NCI-H526 (cell line): ENCODE results near the gene OR5B2.
"Not testable (repeated sequence)": the region's sequence is repeated elsewhere in the genome, so short reads cannot be mapped to it uniquely, and the experiment has no call there.

ENCODE experiments used
- DNase-seq, 2 experiments: peaks; one replicate each; lab custom pipeline; 2025; lab: John Stamatoyannopoulos, UW

The OR5B2 gene

DNA sequence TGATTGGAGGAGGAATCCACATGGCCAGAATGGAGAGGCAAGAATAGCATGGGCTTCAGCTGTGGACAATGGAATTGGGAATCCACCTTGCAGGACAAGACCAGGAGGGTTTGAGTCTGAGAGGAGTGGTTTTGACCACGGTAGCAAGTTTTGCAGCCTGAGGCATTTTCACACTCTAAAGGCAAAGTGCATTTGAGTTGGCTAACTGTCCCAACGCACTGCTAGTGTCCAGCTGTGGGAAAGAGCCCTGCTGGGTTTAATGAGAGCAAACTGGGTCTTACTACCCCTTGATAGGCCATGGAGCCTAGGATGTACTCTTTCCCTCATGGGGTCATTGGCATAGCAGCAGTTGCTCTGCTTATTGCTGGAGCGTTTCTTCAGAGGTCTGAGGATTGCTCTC is at the start of gene OR5B2:
Gene OR5B2, minus strand, starts transcription at position 101 of the 400 bp plus-strand sequence. CDS start 4,860 bp downstream, outside the sequence.
- no peak for DNase-seq

DNA sequence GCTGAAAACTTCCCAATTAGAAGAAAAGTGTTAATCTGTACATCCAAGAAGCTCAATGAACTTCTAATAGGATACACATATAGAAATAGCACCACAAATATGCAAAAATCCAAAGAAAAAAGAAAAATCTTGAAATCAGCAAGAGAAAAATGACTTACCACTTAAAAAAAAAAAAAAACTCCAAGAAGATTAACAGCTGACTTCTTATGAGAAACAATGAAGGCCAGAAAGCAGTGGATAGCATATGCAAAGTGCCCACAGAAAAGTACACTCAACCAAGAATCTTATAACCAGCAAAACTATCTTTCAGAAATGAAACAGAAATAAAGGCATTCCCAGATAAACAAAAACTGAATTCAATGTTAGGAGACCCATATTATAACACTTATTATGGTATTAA is 44.0 kb upstream of the OR5B2 start:
- DNase-seq: no peak

DNA sequence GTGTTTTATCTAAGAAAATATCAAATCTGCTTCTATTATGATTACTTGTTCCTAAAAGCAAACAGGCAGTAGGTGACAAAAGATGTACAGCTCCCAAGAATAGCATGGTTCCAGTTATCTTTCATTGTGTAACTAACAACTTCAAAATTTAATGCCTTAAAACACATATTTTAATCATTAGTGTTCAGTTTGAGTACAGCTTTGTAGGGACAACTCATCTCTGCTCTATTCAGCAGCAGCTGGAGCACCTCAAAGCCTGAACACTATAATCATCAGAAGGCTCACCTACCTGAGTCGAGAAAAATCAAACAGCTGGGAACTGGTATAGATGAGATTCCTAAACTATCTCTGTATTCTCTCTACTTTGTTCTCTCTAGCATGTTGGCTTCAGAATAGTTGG is 38.4 kb upstream of the OR5B2 start:
- DNase-seq: no peak

DNA sequence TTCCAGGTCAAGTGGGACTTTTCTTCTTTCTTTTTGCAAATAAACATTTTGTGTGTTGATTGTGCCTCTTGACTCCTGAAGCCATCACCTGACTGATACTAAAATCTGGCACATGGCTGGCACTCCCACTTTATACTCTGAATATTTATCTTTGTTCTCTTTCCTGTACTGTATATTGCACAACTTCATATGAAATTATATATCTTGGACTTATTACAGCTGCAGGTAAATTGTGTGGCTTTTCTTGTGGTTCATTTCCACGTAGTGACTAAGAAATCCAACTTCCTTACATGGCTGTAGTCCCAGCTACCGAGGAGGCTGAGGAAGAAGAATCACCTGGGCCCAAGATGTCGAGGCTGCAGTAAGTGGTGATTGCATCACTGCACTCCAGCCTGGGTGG is 37.8 kb upstream of the OR5B2 start:
- DNase-seq: no peak

DNA sequence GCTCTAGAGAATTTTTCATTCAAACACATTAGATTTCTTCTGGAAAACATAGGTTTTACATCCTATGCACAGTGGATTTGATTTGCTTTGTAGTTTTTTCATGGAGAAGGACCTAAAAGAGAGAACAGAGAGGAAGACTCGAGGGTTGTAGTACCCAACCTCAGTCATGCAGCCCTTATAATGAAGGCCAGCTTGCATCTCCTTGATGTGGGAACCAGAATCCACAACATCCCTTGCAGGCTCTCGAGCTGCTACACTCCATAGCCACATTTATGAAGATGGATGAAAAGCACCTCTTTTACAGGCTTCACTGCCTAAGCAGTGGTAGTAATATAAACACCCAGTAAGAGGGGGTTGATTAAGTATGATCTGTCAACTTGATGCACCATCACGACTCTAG is 23.7 kb upstream of the OR5B2 start:
- DNase-seq: no peak

DNA sequence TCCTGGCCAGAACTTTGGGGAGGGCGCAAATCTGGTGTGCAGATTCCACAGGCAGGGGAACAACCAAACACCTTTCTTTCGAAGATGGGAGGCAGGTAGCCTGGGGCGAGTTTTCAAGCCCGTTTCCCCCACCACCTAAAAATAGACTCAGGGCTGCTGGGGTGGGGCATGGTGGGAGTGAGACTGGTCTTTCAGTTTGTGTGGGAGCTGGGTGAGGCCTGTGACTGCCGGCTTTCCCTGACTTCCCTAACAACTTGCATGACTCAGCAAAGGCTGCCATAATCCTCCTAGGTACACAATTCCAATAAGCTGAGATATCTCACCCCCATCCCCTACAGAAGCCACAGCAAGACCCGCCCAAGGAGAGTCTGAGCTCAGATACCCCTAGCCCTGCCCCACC is 18.4 kb upstream of the OR5B2 start:
- DNase-seq: no peak

DNA sequence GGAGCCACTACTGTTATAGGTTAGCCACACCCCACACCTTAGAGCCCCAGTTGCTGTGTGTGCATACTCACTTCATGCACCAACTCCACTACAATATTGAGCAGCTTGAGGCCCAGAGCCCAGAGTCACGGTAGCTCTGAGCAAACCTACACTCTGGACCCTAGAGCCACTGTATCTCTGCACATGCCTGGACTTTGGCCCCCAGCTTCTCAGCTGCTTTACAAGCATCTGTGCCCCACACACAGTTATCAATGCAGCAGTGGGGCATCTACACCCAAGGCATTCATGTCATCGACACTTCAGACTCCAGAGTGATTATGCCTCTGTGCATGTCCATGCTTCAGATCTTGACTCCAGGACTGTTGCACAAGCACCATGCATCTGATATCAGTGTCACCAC is 16.4 kb upstream of the OR5B2 start:
- no peak for DNase-seq

DNA sequence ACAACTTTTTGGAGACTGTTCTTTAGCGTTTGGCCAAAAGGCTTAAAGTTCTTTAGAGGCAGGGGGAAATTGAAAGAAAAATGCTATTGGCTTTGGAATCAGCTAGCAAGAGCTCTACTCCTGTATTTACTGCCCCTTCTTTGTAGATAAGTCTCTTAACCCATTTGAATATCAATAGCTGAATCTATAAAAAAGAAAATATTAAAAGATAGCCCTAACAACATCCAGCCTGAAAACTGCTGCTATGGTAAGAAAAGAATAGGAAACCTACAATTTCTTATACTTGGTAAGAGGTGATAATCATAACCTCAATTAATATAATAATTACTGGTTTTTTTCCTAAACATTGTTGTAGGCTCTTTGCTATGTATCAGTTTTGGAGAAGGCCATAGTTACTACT is 14.2 kb upstream of the OR5B2 start, which contains the start of gene OR5B12:
Gene OR5B12, minus strand, starts transcription at position 101 of the 400 bp plus-strand sequence. CDS start 2,085 bp downstream, outside the sequence.
- DNase-seq: no peak

DNA sequence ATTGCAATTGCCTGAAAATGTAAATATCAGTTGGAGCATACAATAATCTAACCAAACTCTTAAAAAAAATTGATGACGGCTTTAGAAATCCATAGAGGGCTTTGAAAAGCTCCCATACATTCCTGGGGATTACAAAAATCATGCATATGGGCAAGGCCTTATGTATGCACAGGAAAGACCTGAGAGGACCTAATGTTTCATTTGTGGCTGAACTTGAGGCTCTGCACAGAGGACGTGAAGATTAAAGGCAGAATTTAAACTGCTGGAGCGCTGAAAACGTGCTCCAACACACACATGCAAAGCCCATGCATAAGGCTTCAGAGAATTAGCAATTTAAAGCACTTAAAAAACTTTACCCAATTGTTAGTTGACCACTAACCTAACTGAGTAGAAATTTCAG is 10.6 kb upstream of the OR5B2 start:
- no peak for DNase-seq

DNA sequence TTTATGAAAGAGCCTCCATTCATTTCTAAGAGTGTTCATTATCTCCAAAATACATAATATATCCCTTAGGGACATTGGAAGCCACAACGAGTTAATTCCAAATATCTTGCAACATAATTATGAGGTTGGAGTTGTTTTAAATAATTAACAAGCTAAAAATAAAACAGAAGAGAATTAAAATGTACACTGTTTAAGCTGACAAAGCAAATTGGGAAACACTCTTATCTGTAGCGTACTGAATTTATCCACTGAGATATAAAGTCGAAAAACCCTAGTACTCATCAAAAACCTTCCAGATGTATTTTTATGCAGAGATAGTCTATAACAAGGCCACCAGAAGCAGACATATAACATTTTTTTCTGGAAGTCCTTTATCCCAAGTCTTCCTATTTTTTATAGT is 6.3 kb upstream of the OR5B2 start:
- no peak for DNase-seq

DNA sequence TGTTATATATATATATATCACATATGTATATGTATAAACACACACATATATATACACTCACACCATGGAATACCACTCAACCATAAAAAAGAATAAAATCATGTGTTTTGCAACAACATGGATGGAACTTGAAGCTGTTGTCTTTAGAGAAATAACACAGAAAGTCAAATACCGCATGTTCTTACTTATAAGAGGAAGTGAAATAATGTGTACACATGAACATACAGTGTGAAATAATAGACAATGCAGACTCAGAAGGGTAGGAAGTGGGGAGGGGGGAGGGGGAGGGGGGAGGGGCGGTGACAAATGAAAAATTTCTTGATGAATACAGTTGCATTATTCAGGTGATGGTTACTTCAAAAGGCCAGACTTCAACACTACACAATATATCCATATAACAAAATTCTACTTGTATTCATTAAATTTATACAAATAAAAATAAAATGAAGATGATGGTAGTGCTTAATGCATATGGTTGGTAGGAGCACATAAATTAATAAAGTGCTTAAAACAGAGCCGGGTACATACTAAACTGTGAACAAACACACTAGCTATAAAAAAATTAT is 5.8 kb upstream of the OR5B2 start:
- DNase-seq: no peak

DNA sequence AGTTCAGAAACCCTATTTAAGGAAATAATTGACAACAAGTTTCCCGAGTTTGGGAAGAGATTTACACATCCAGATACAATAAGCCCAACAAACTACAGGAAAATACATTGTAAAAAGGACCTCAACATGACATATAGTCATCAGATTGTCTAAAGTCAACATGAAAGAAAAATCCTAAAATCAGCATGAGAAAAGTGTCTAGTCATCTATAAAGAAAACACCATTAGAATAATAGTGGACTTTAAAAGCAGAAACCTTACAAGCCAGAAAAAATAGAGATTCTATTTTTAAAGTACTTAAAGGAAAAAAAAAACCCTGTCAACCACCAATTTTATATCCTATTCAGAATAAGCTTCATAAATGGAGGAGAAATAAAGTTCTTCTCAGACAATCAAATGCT is 1.4 kb upstream of the OR5B2 start:
- no peak for DNase-seq

DNA sequence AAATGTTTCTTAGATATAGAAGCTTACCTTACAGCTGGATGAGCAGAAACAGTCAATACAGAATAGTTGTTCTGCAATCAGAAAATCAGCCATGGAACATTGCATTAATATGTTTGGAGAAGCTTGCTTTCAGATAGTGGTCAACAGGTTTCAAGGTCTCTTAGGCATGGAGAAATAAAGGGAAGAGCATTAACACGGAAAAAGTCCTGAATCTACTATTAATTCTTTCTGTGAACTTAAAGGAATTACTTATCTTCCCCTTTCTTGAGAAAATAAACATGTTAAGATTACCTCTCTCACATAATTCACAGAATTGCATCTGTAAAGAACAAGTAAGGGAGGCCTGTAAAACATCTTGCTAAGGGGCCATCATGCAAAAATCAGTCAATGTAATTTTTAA is 21.1 kb downstream of the OR5B2 start, which contains the start of gene OR5B3:
Gene OR5B3, minus strand, starts transcription at position 101 of the 400 bp plus-strand sequence. CDS start 3,465 bp downstream, outside the sequence.
- DNase-seq: no peak

DNA sequence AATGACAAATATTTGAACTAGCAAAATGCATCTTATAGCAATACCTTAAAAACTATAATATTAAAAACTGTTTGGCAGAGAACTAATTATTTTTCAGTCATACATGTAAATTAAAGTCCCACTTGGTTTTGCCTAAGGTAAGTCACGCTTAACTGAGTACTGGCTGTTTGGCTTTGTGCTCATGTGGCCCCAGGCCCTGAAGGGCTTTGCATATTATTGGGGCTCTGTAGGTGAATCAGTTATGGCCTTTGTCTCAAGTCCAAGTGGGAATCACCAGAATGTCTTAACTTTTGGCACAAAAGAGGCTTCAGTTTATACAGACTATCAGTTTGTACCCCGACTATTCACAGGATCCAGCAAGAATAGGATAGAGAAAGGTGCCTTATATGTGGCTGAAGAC is 28.3 kb downstream of the OR5B2 start:
- not testable (repeated sequence) for DNase-seq

DNA sequence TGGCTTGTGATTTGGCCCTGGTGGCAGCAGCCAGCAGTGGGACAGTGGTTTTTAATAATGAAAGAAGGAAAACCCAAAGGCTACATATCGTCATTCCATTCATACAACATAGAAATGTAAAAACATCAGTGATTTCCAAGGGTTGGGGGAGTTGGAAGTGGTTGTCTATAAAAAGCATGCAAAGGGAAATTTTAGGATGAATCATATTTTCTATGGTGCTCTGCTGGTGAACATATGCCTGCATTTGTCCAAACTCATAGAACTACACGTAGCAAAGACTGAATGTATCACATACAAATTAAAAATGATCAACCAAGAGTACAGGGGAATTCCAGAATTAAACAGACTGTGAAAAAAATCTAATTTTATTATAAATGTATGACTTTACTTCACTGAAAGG is 32.3 kb downstream of the OR5B2 start:
- DNase-seq: no peak

DNA sequence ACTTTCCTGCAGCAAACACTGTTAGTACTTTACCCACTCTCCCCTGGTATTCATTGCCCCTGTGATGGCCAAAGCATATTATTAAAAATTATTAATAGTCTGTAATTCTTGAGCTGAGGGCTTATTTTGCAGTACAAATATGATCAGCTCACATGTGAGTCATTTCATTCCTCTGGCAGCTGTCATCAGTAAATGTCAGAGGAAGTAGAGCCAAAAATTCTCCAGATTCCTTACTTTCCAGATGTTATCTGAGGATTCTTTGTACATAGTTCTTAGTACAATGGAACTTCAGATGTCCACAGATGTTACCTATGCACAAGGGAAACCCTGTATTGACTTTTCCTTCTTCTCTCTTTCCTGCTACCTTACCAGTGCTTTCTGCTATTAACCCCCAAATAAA is 33.7 kb downstream of the OR5B2 start:
- no peak for DNase-seq

DNA sequence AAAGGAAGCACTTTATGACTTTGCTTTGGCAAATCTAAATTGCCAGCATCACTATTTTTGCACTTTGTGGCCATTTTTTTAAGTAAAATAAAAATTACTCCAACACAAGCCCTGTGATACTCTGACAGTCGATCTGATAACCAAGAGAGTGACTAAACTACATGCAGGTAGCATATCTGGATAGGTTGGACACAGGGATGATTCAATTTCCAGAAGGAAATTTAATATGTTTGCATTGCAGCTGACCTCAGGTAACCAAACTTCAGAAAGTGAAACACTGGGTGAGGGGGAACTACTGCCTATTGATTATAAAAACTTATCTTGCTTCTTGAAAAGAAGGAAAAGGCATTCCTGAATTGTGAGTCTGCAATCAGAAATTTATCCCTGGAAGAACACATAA is 35.2 kb downstream of the OR5B2 start:
- DNase-seq: peak in 1 of 2 experiments; percentile 33

DNA sequence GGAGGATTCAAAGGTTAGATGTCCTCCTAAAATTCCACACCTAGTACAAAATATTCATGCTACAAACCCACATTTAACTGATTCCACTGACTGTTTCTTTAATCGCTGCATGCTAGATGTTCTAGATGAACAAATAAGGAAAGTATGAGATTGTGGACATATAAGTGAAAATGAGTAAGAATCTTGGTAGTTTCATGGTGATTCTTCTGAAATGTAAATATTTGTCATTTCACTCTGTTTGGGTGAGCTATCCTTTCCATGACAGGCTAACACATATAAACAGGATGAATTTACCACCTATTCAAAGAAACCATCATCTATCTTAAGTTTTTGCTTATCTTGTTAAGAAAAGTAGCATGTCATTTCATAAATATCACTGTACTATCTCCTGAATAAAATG is 36.0 kb downstream of the OR5B2 start:
- DNase-seq: no peak

DNA sequence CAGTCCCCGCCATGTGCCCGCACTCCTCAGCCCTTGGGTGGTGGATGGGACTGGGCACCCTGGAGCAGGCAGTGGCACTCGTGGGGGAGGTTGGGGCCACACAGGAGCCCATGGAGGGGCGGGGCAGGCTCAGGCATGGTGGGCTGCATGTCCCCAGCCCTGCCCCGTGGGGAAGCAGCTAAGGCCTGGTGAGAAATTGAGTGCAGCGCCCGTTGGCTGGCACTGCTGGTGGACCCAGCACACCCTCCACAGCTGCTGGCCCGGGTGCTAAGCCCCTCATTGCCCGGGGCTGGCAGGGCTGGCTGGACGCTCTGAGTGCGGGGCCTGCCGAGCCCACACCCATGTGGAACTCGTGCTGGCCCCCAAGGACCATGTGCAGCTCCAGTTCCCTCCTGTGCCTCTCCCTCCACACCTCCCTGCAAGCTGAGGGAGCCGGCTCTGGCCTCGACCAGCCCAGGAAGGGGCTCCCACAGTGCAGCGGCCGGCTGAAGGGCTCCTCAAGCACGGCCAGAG is 37.3 kb downstream of the OR5B2 start:
- no peak for DNase-seq
